Neural cell (in vitro differentiated cells): ENCODE data around the gene TFAM. TPM values are rescaled to one million over a fixed set of nuclear protein-coding genes. Genes with fewer than 3 reads are reported as not detected.

Experiments used
- H2AFZ ChIP-seq: fragments of 200-600, 300-800 bp; sonication (generic), shearing (Covaris generic); 2 replicates; pipeline ENCODE4 v1.6.0; 2014; ENCODE audit warnings: low read depth, mild to moderate bottlenecking, antibody characterized with exemption, low read length, moderate library complexity
- H3F3A ChIP-seq: fragments of 200-600 bp; shearing (Covaris generic); 2 replicates; pipeline ENCODE4 v1.6.1; 2016; ENCODE audit warnings: mild to moderate bottlenecking, moderate library complexity, mixed read lengths, antibody characterized with exemption, low read length; ENCODE audit not compliant: insufficient read depth, poor library complexity, severe bottlenecking
- H3K27ac ChIP-seq: fragments of 200-600, 300-800 bp; sonication (generic), shearing (Covaris generic); 2 replicates; pipeline ENCODE4 v1.5.1; 2014; ENCODE audit warnings: mild to moderate bottlenecking, low read length, moderate library complexity
- H3K27me3 ChIP-seq: fragments of 300-800, 200-600 bp; sonication (generic), shearing (Covaris generic); 2 replicates; pipeline ENCODE4 v1.6.0; 2014; ENCODE audit warnings: mild to moderate bottlenecking, low read depth, low read length, moderate library complexity; ENCODE audit not compliant: insufficient read depth
- H3K36me3 ChIP-seq: fragments of 300-800, 200-600 bp; sonication (generic), shearing (Covaris generic); 2 replicates; pipeline ENCODE4 v1.5.1; 2014; ENCODE audit warnings: mild to moderate bottlenecking, antibody characterized with exemption, low read length, moderate library complexity; ENCODE audit not compliant: insufficient read depth
- H3K4me2 ChIP-seq: fragments of 300-800, 200-600 bp; sonication (generic), shearing (Covaris generic); 2 replicates; pipeline ENCODE4 v1.6.0; 2014; ENCODE audit warnings: mild to moderate bottlenecking, low read length
- H3K4me3 ChIP-seq: fragments of 300-800, 200-600 bp; sonication (generic), shearing (Covaris generic); 2 replicates; pipeline ENCODE4 v1.5.1; 2014; ENCODE audit warnings: mild to moderate bottlenecking, low read length, moderate library complexity
- H3K79me2 ChIP-seq: fragments of 200-600 bp; shearing (Covaris generic); replicated peaks from 2 replicates; pipeline ENCODE4 v1.6.0; 2014; ENCODE audit warnings: mild to moderate bottlenecking, low read length, moderate library complexity; ENCODE audit not compliant: insufficient read depth
- H3K9ac ChIP-seq: fragments of 300-800, 200-600 bp; sonication (generic), shearing (Covaris generic); 2 replicates; pipeline ENCODE4 v1.6.1; 2016; ENCODE audit warnings: mild to moderate bottlenecking, low read length, mixed read lengths
- H3K9me2 ChIP-seq: fragments of 200-600 bp; shearing (Covaris generic); 2 replicates; pipeline ENCODE4 v1.6.1; 2016; ENCODE audit warnings: mild to moderate bottlenecking, low read length, mixed read lengths; ENCODE audit not compliant: insufficient read depth
- H3K9me3 ChIP-seq: fragments of 200-600, 300-800 bp; sonication (generic), shearing (Covaris generic); 2 replicates; pipeline ENCODE4 v1.6.1; 2016; ENCODE audit warnings: mild to moderate bottlenecking, mixed run types, low read length, moderate library complexity, mixed read lengths
- H4K20me1 ChIP-seq: fragments of 200-600 bp; shearing (Covaris generic); 2 replicates; pipeline ENCODE4 v1.6.1; 2016; ENCODE audit warnings: mild to moderate bottlenecking, mixed run types; ENCODE audit not compliant: insufficient read depth
- EP300 ChIP-seq: fragments of 450-650 bp; conservative IDR thresholded peaks from 2 replicates; pipeline ENCODE4 v1.6.1; 2014; ENCODE audit warnings: antibody characterized with exemption, mild to moderate bottlenecking, moderate library complexity; ENCODE audit not compliant: poor library complexity, severe bottlenecking
- EZH2 ChIP-seq: fragments of 200-600, 300-800 bp; shearing (Covaris generic), sonication (generic); IDR thresholded peaks from 2 replicates; pipeline ENCODE4 v1.6.1; 2014; ENCODE audit warnings: antibody characterized with exemption, low read length, borderline replicate concordance, mild to moderate bottlenecking; ENCODE audit not compliant: insufficient read depth, poor library complexity, severe bottlenecking
- MXI1 ChIP-seq: fragments of 450-650 bp; conservative IDR thresholded peaks from 2 replicates; pipeline ENCODE4 v1.6.1; 2014; ENCODE audit warnings: antibody characterized with exemption, mild to moderate bottlenecking; ENCODE audit not compliant: poor library complexity, severe bottlenecking
- POLR2AphosphoS5 ChIP-seq: IDR thresholded peaks from 2 replicates; pipeline ENCODE4 v1.6.1; 2012
- RAD21 ChIP-seq: fragments of 450-650 bp; conservative IDR thresholded peaks from 2 replicates; pipeline ENCODE4 v1.6.1; 2014; ENCODE audit warnings: antibody characterized with exemption, mild to moderate bottlenecking, moderate library complexity
- SMC3 ChIP-seq: fragments of 450-650 bp; conservative IDR thresholded peaks from 2 replicates; pipeline ENCODE4 v1.6.1; 2014; ENCODE audit warnings: antibody characterized with exemption, mild to moderate bottlenecking, moderate library complexity; ENCODE audit not compliant: poor library complexity
- TAF1 ChIP-seq: IDR thresholded peaks from 2 replicates; pipeline ENCODE4 v1.6.1; 2012; ENCODE audit warnings: low read depth
- polyA plus RNA-seq: library from polyadenylated mRNA; depleted of rRNA; stranded (reverse); fragments of >200 nt; gene quantifications from 2 replicates; pipeline ENCODE4 v1.2.3, GENCODE V29; 2014
- TF ChIP-seq, protein P1 (sequence below): fragments of 450-650 bp; IDR thresholded peaks from 2 replicates; pipeline ENCODE4 v1.5.1; 2014; ENCODE audit warnings: antibody characterized with exemption, mild to moderate bottlenecking, moderate library complexity; ENCODE audit not compliant: poor library complexity, severe bottlenecking
- TF ChIP-seq, protein P2 (sequence below): IDR thresholded peaks from 2 replicates; pipeline ENCODE4 v1.6.1; 2012; ENCODE audit warnings: borderline replicate concordance

TFAM gene
- polyA plus RNA-seq, 1 donor from 2014 or later: 27.2 TPM

DNA sequence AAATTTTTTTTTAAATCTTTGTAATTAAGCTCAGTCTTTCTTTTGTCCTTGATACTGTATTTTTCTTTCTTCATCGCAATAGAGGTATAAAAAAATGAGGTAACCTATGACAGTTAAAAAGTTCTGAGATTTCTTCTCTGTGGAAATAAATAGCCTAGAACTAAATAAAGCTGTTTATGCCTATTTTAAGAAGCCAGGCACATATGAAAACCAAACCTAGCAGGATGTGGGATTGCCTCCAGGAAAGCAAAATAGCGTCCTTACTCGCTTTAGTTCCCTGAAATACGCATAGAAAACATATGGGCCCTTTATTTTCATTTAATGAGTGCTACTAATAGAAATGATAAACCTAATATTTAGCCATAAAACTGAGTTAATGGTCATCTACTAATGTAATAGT, 43.8 kb upstream of the TFAM start:
- no peak overlapping the region for H3K9ac ChIP-seq
- no peaks in the 10 kb centered on the region for H3K9me3 ChIP-seq
- H3K27me3 ChIP-seq: no peaks in the 10 kb centered on the region
- H2AFZ ChIP-seq: no peak overlapping the region
- no peak overlapping the region for H3K27ac ChIP-seq
- H4K20me1 ChIP-seq: no peaks in the 10 kb centered on the region
- no peak for TF ChIP-seq EP300
- no peak for TF ChIP-seq SMC3
- TF ChIP-seq EZH2: no peak
- TF ChIP-seq TAF1: no peak
- no peak for TF ChIP-seq POLR2AphosphoS5
- TF ChIP-seq, protein P1, sequence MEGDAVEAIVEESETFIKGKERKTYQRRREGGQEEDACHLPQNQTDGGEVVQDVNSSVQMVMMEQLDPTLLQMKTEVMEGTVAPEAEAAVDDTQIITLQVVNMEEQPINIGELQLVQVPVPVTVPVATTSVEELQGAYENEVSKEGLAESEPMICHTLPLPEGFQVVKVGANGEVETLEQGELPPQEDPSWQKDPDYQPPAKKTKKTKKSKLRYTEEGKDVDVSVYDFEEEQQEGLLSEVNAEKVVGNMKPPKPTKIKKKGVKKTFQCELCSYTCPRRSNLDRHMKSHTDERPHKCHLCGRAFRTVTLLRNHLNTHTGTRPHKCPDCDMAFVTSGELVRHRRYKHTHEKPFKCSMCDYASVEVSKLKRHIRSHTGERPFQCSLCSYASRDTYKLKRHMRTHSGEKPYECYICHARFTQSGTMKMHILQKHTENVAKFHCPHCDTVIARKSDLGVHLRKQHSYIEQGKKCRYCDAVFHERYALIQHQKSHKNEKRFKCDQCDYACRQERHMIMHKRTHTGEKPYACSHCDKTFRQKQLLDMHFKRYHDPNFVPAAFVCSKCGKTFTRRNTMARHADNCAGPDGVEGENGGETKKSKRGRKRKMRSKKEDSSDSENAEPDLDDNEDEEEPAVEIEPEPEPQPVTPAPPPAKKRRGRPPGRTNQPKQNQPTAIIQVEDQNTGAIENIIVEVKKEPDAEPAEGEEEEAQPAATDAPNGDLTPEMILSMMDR: no peak
- no peak for TF ChIP-seq MXI1
- no peak for TF ChIP-seq RAD21
- TF ChIP-seq, protein P2, sequence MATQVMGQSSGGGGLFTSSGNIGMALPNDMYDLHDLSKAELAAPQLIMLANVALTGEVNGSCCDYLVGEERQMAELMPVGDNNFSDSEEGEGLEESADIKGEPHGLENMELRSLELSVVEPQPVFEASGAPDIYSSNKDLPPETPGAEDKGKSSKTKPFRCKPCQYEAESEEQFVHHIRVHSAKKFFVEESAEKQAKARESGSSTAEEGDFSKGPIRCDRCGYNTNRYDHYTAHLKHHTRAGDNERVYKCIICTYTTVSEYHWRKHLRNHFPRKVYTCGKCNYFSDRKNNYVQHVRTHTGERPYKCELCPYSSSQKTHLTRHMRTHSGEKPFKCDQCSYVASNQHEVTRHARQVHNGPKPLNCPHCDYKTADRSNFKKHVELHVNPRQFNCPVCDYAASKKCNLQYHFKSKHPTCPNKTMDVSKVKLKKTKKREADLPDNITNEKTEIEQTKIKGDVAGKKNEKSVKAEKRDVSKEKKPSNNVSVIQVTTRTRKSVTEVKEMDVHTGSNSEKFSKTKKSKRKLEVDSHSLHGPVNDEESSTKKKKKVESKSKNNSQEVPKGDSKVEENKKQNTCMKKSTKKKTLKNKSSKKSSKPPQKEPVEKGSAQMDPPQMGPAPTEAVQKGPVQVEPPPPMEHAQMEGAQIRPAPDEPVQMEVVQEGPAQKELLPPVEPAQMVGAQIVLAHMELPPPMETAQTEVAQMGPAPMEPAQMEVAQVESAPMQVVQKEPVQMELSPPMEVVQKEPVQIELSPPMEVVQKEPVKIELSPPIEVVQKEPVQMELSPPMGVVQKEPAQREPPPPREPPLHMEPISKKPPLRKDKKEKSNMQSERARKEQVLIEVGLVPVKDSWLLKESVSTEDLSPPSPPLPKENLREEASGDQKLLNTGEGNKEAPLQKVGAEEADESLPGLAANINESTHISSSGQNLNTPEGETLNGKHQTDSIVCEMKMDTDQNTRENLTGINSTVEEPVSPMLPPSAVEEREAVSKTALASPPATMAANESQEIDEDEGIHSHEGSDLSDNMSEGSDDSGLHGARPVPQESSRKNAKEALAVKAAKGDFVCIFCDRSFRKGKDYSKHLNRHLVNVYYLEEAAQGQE: no peak
- H3K36me3 ChIP-seq: no peaks in the 10 kb centered on the region
- no peaks in the 10 kb centered on the region for H3K9me2 ChIP-seq
- peaks cover 73% of the 10 kb centered on the region for H3K79me2 ChIP-seq
- H3K4me2 ChIP-seq: no peak overlapping the region
- H3K4me3 ChIP-seq: no peak overlapping the region
- no peaks in the 10 kb centered on the region for H3F3A ChIP-seq

DNA sequence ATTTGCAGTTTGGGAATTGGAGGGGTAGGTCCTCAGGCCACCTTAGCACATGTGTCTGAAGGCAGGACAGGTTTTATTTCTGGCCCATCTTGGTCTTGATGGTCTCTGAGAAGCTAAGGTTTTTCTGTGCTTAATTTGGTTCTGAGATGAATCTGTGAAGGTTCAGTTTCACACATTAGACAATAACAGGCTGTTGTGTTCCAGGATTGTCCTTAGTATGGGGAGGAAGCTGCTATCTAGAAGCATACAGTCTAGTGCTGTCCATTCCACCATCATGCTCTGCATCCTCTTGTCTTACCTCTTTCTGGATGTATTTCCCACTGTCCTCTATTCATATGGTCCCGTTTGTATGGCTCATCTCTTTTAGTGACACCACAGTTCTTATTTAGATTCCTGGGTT, 43.3 kb upstream of the TFAM start:
- Histone ChIP-seq H3K9me3 (no peaks in the 10 kb centered on the region), H3K27me3 (no peaks in the 10 kb centered on the region), H3K36me3 (no peaks in the 10 kb centered on the region), H3K79me2 (peaks cover 73% of the 10 kb centered on the region), H3K9ac (no peak overlapping the region), H2AFZ (no peak overlapping the region), H4K20me1 (no peaks in the 10 kb centered on the region), H3F3A (no peaks in the 10 kb centered on the region), H3K9me2 (no peaks in the 10 kb centered on the region), H3K4me3 (no peak overlapping the region), H3K4me2 (no peak overlapping the region), H3K27ac (no peak overlapping the region)
- TF ChIP-seq, protein P2: no peak
- no peak for TF ChIP-seq MXI1
- TF ChIP-seq, protein P1: no peak
- no peak for TF ChIP-seq POLR2AphosphoS5
- TF ChIP-seq EP300: no peak
- no peak for TF ChIP-seq TAF1
- no peak for TF ChIP-seq RAD21
